ENCODE data around the gene APOBEC3B.
"Not testable (repeated sequence)": the region's sequence is repeated elsewhere in the genome, so short reads cannot be mapped to it uniquely, and the experiment has no call there.

APOBEC3B gene

DNA sequence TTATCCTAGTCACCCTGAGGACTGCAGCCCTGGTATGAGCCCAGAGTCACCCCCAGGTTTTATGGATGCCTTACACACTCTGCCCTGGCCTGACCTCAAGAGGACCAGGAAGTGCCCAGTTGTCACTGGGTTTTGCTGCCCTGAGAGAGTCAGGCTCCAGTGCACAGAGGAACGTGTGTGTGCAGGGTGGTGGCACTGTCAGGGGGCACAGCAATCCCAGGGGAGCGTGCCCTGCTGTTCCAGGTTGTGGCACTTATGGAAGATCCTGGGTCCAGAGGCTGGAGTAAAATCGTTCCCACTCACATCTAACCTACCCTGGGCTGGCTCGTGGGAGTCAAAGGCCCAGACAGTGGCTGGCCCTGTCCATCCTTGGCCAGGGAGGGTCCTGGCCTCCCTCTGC, 17.2 kb upstream of the APOBEC3B start:
- Histone ChIP-seq H3K4me3 (no peak overlapping the region), H3K27ac (no peak overlapping the region)

DNA sequence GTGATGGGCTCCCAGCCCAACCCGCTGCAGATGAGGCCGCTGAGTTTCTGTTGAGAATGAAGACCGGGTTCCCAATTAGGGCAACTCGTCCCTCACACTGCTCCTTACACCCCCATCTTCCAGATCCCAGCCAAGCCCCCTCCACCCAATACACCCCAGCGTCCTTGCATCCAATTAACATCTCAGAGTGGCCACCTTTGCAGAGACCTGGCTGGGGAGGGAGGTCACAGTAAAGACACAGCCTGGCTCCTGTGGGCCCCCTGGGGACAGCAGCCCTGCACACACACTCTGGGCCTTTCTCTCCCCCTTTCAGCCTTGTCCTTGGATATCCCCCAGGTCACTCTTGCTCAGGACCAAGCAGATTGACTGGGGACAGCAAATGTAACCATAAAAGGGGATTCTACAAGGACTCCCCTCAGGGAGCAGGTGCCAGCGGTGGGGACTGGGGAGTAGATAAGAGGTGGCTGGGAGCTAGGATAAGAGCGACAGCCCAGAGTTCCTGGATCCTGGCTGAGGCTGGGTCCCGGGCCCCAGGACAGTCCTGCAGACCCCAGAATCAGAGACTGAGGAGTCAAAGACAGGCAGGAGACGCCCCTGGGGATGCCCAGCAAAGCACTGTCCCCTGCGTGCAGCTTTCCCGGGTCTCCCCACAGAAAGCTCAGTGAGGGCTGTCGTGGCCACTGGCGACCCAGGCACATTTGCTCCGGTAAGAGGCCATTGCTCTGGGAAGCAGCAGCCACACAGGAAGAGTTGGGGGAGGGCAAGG, 16.4 kb upstream of the APOBEC3B start:
- no peak overlapping the region for H3K27ac ChIP-seq
- no peak overlapping the region for H3K4me3 ChIP-seq

DNA sequence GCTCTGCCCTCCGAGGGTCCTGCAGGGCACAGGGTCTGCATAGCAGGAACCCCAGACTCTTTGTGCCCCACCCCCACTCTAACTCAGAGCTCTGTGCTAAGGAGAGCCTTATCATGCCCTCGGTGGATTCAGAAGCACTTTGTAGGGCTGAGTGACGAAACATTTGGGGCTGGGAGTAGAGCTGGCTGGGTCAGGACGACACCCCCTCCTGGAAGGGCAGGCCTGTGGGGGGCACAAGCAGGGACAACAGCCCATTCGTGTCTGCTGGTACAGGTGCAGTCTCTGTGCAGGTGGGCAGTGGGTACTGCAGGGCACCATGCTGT, 15.8 kb upstream of the APOBEC3B start:
- Histone ChIP-seq H3K4me3 (no peak overlapping the region), H3K27ac (no peak overlapping the region)

DNA sequence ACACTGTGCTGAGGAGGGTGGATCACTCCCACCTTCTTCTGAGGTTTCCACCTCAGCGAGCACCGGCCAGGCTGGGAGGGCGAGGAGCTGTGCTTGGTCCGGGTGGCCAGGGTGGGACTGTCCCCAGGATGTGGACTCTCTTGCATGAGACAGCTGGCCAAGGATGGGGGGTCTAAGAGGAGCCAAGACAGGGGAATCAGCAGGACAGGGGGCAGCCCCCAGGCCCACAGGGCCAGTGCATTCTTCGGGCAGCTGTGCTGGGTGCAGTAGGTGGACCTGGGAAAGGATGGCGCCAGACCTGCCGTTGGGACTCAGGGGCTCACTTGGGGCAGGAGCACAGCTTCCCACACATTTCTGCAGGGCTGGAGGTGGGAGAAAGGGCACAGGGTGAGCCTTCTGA, 15.2 kb upstream of the APOBEC3B start:
- Histone ChIP-seq H3K4me3 (no peak overlapping the region), H3K27ac (peak overlapping the region in 2 of 21 experiments; percentile 0 to 44)

DNA sequence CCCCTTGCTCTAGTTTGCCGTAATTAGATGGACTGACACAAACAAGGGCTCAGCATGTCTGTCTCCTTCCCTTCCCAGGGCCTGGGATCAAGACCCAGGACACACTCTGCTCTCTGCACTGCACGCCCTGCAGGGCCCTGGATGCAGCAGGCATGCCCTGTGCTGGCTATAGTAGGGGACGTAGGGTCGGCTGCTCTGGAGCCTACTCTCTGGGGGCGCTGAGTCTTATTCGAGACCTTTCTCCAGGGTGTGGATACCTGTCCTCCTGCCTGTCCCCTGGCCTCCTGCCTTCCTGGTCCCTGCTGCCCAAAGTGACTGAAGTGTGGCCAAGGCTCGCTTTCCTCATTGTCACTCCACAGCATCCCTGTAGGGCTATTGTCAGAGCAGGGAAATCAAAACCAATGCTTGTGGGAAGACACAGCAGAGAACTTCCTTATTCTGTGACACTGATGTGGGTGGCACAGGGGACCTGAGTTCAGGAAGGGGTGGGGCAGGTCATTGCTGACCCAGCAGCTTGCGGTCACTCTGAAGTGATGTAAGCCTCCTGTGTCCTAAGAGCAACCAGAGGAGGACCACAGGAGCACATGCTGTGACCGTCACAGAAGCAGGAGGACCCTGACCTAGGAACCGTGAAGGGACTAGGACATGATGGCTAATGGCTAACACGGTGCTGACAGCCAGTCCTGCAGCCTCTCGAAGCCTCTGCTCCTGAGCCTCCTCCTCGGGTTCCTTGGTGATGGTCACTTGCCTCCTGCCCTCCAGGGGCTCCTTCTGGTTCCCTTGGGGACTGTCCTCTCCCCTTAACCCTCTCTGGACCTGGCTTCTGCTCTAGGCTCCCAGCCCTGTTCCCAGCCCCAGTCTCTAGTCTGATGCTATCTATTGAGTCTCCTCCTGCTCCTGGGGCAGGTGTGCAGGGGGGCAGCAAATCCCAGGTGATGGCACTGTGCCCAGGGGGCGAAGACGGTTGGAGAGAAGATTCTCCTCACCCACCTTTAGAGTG, 14.4 kb upstream of the APOBEC3B start:
- no peak overlapping the region for H3K4me3 ChIP-seq
- H3K27ac ChIP-seq: peak overlapping the region in 5 of 21 experiments; percentile 0 to 65 (median 31)

DNA sequence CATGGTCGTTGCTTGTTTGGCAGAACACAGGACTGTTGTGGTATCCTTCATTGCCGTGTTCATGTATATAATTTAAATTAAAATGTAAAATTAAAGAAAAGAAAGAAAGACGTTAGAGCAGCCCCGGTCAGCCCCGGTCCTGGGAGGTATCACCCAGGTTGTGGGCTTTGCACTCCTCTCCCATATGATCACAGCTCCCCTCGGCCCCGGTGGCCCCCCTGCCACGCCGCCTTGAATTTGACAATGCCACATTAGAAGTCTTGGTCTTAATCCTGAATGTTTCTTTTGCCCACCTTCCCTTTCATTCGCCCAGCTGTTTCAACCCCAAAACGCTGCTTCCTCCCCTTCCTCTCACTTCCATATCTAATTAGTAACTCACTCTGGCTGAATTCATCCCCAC, 13.3 kb upstream of the APOBEC3B start:
- Histone ChIP-seq H3K4me3 (no peak overlapping the region), H3K27ac (no peak overlapping the region)

DNA sequence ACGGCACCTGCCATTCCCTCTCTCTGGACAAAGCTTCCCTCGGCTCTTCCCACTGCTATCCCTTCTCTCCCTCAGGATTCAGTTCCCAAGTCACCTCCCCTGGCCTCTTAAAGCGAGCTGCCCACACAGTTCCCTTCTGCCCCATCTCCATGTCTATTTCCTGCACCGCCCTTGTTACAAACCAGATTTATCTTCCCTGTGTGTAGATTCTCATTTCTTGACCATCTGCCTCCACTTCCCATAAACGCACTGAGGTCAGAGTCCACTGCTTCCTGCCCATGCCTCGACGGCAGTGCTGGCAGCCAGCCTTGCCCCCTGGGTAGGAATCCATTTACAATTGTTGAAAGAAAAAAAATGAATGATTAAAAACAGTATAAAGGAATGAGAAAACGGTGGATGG, 11.6 kb upstream of the APOBEC3B start:
- H3K4me3 ChIP-seq: no peak overlapping the region
- no peak overlapping the region for H3K27ac ChIP-seq

DNA sequence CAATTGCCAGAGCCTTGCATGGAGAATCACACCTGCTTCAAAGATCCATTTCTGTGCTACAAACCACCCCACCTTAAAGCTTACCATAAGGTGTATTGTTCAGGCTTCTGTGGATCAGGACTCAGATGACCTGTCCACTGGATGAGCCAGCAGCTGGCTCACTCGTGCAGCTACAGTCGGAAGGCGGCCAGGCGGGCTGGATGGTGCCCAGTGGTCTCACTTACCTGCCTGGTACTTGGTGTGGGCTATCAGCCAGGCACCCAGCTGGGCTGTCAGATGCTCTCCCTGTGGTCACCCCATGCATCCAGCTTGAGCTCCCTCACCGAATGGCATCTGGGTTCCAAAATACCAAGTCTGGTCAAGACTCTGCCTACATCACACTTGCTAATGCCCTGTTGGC, 10.9 kb upstream of the APOBEC3B start:
- no peak overlapping the region for H3K27ac ChIP-seq
- no peak overlapping the region for H3K4me3 ChIP-seq

DNA sequence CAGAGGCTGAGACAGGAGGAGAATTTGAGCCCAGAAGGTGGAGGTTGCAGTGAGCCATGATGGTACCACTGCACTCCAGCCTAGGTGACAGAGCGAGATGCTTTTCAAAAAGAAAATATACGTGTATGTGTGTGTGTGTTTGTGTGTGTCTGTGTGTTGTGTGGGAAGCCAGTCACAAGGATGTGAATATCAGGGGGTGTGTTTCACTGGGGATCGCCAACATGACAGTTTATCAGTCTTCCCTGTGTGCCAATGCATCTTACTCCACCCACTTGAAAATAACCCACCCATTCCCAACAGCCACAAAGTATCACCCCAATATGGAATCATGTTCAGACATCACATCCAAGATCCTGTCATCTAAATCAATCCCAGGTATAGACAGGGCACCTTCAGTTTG, 10.4 kb upstream of the APOBEC3B start:
- H3K27ac ChIP-seq: no peak overlapping the region
- no peak overlapping the region for H3K4me3 ChIP-seq

DNA sequence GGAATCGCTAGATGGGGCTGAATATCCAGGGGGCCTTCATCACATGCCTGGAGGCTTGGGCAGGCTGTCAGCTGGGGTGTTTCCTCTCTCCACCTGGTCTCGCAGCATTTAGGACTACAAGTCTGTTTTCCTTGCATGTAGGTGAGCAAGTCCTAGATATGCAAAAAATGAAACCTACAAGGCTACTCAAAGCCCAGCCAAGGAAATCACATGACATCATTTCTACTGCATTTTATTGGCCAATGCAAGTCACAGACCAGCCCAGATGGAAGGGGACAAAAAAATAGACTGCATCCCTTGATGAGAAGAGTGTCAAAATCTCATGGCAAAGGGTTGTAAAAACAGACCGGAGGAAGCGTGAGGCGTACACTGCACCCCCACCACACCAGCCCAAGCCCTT, 9.6 kb upstream of the APOBEC3B start:
- H3K27ac ChIP-seq: no peak overlapping the region
- H3K4me3 ChIP-seq: no peak overlapping the region

DNA sequence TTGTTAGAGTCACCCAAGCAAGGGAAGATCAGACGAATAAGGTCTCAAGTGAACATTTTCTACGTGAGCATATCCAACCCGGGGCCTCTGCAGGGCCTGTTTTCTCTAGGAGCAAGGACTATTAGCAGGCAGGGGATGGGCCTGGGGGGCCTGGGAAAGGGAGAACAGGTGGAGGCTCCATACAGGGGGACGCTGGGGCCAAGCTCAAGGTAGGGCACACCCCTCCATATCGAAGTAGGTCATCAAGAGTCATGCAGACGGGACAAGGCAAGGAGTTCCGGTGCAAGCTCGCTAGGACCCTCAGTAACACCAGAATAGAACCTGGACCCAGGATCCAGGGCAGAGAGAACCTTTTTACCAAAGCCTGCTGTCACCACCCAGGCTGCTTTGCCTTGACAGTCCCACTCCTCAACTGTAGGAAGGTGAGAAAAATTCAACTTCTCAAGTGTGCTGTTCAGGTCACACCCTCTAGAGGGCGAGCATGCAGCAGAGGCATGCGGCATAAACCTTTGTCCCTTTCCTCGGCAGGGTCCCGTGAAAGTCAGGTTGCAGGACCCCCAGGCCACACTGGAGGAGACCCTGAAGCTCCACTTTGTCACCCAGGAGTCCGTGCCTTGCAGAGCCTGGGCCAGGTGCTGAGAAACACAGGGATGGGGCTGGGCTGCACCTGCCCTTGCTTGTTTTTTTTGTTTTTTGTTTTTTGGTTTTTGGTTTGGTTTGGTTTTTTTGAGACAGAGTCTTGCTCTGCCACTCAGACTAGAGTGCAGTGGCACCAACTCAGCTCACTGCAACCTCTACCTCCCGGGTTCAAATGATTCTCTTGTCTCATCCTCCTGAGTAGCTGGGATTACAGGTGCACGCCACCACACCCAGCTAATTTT, 8.6 kb upstream of the APOBEC3B start:
- Histone ChIP-seq H3K4me3 (no peak overlapping the region), H3K27ac (no peak overlapping the region)

DNA sequence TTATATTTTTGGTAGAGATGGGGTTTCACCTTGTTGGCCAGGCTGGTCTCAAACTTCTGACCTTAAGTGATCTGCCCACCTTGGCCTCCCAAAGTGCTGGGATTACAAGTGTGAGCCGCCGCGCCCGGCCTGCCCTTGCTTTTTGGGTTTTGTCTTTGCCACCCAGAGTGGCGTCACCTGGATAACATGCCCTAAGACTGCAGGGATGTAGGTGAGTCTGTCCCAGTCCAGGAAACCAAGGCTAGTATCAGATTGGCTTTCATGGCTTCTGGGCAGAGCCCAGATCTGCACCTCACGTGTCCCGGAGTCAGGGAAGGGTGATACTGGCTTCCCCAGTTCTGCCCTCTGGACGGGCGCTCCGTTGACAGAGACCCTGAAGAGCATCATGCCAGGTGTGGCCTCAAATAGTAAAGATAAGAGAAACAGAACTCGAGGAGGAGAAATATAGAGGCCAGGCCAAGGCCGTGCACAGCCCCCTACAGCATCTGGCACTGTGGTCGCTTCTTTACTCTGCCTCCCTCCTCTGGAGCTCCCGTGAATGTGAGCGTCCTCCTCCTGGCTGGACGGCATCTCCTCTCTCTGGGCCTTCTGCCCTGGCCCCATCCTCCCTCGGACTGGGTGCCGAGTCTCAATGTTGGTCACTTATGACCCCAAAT, 7.8 kb upstream of the APOBEC3B start:
- no peak overlapping the region for H3K4me3 ChIP-seq
- no peak overlapping the region for H3K27ac ChIP-seq

DNA sequence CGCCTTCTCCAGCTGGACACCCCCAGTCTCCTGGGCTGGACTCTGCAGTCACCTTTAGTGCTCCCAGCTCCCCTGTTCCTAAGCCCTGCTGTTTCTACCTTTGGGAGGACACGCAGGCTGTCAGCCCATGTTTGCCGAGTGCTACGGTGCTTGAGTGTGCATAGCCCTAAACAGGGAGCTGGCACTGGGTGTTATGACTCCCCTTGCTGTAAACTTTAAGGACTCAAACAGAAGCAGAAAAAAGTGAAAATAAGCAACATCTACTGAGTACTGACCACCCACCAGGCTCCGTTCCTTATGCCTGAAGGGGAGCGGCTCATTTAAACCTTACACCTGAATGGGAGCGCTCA, 7.3 kb upstream of the APOBEC3B start:
- no peak overlapping the region for H3K27ac ChIP-seq
- H3K4me3 ChIP-seq: no peak overlapping the region

DNA sequence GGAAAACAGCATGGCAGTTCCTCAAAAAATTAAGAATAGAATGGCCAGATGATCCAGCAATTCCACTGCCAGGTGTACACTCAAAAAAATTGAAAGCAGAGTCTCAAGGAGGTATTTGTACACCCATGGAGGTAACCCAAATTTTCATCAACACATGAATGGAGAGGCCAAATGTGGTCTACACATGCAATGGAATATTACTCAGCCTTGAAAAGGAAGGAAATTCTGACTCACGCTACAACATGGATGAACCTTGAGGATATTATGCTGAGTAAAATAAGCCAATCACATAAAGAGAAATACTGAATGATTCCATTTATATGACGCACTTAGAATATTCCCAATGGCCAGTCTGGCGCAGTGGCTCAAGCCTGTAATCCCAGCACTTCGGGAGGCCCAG, 4.9 kb upstream of the APOBEC3B start:
- H3K27ac ChIP-seq, H3K4me3 ChIP-seq: not testable (repeated sequence)

DNA sequence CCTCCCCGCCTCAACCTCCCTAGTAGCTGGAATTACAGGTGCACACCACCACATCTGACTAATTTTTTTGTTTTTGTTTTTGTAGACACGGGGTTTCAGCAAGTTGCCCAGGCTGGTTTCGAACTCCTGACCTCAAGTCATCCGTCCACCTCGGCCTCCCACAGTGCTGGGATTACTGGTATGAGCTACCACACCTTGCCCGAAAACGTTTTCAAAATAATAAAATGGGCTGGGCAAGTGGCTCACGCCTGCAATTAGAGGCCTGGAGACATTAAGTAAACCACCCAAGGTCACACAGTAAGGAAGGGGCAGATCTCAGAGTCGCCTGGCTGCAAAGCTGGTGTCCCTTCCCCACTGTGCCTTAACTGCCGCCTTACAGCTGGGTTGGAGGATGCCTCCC, 1.6 kb upstream of the APOBEC3B start:
- H3K4me3 ChIP-seq: not testable (repeated sequence)
- H3K27ac ChIP-seq: peak overlapping the region in 3 of 21 experiments; percentile 21 to 87 (median 74)

DNA sequence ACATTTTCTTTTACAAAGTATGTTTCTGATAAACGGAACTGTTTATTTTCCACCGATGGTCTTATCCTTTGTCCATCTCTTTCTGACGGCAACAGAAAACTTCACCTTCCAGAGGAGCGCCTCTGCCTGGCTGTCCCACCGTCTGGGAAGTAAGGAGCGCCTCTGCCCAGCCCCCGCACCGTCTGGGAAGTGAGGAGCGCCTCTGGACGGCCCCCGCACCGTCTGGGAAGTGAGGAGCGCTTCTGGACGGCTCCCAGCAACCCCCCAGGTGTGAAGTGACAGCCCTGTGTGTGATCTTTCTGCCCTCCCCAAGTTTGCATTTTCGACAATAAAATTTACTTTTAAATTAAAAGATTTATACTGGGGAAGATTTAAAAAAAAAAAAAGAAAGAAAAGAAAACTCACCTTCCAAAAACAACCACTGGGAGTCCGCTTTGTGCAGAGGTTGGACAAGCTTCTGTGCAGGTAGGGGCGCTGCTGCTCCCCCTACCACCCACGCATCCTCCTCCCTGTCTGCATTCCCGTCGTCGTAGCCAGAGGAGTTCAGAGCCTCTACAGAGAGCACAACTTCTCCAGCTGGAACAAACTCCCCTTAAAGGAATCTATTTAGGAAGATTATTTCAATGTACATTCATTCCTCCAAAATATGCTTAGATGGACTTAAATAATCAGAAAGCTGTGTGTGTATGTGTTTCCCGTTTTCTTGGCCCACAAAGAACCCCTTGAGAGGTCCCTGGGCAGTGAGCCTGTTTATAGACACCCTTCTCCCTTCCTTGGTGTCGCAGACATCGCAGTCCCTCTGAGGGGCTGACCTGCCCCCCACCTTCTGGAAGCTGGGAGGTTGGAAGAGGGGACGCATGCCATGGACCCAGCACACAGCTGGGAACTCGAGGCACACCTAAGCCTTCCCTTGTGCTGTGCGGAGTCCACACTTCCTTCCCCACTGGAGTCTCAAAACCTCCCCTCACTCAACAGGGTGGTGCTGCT, 849 bp upstream of the APOBEC3B start:
- Histone ChIP-seq H3K27ac (peak overlapping the region in 18 of 21 experiments; percentile 14 to 87 (median 64)), H3K4me3 (peak overlapping the region; percentile 12 to 45 (median 23))

DNA sequence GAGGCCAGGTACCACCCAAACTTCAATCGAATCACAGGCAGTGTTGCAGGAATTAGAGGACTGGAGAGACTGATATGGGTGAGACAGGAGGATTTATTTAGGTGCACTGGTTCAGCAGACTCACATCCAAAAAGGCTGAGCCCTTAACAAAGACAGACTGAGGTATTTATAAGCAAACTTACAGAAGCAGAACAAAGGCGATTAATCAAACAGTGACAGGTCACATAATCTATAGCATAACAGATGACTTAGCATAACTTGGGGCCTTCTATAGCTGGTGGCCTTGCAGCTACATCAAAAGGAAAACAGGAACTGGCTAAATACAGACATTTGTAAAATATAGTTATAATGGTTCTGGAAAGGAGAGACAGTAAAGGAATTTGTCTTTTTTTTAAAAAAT, 2.1 kb downstream of the APOBEC3B start:
- H3K4me3 ChIP-seq: no peak overlapping the region
- H3K27ac ChIP-seq: peak overlapping the region in 1 of 21 experiments; percentile 7

Measured in skin epidermis (tissue), 12 donors.